Neural cell (in vitro differentiated cells): ENCODE data around the gene PPARGC1A. TPM values are rescaled to one million over a fixed set of nuclear protein-coding genes. Genes with fewer than 3 reads are reported as not detected.

Experiments
- H2AFZ ChIP-seq: fragments of 200-600, 300-800 bp; sonication (generic), shearing (Covaris generic); 2 replicates; pipeline ENCODE4 v1.6.0; 2014; ENCODE audit warnings: low read depth, mild to moderate bottlenecking, antibody characterized with exemption, low read length, moderate library complexity
- H3F3A ChIP-seq: fragments of 200-600 bp; shearing (Covaris generic); 2 replicates; pipeline ENCODE4 v1.6.1; 2016; ENCODE audit warnings: mild to moderate bottlenecking, moderate library complexity, mixed read lengths, antibody characterized with exemption, low read length; ENCODE audit not compliant: insufficient read depth, poor library complexity, severe bottlenecking
- H3K27ac ChIP-seq: fragments of 200-600, 300-800 bp; sonication (generic), shearing (Covaris generic); 2 replicates; pipeline ENCODE4 v1.5.1; 2014; ENCODE audit warnings: mild to moderate bottlenecking, low read length, moderate library complexity
- H3K27me3 ChIP-seq: fragments of 300-800, 200-600 bp; sonication (generic), shearing (Covaris generic); 2 replicates; pipeline ENCODE4 v1.6.0; 2014; ENCODE audit warnings: mild to moderate bottlenecking, low read depth, low read length, moderate library complexity; ENCODE audit not compliant: insufficient read depth
- H3K36me3 ChIP-seq: fragments of 300-800, 200-600 bp; sonication (generic), shearing (Covaris generic); 2 replicates; pipeline ENCODE4 v1.5.1; 2014; ENCODE audit warnings: mild to moderate bottlenecking, antibody characterized with exemption, low read length, moderate library complexity; ENCODE audit not compliant: insufficient read depth
- H3K4me2 ChIP-seq: fragments of 300-800, 200-600 bp; sonication (generic), shearing (Covaris generic); 2 replicates; pipeline ENCODE4 v1.6.0; 2014; ENCODE audit warnings: mild to moderate bottlenecking, low read length
- H3K4me3 ChIP-seq: fragments of 300-800, 200-600 bp; sonication (generic), shearing (Covaris generic); 2 replicates; pipeline ENCODE4 v1.5.1; 2014; ENCODE audit warnings: mild to moderate bottlenecking, low read length, moderate library complexity
- H3K79me2 ChIP-seq: fragments of 200-600 bp; shearing (Covaris generic); replicated peaks from 2 replicates; pipeline ENCODE4 v1.6.0; 2014; ENCODE audit warnings: mild to moderate bottlenecking, low read length, moderate library complexity; ENCODE audit not compliant: insufficient read depth
- H3K9ac ChIP-seq: fragments of 300-800, 200-600 bp; sonication (generic), shearing (Covaris generic); 2 replicates; pipeline ENCODE4 v1.6.1; 2016; ENCODE audit warnings: mild to moderate bottlenecking, low read length, mixed read lengths
- H3K9me2 ChIP-seq: fragments of 200-600 bp; shearing (Covaris generic); 2 replicates; pipeline ENCODE4 v1.6.1; 2016; ENCODE audit warnings: mild to moderate bottlenecking, low read length, mixed read lengths; ENCODE audit not compliant: insufficient read depth
- H3K9me3 ChIP-seq: fragments of 200-600, 300-800 bp; sonication (generic), shearing (Covaris generic); 2 replicates; pipeline ENCODE4 v1.6.1; 2016; ENCODE audit warnings: mild to moderate bottlenecking, mixed run types, low read length, moderate library complexity, mixed read lengths
- H4K20me1 ChIP-seq: fragments of 200-600 bp; shearing (Covaris generic); 2 replicates; pipeline ENCODE4 v1.6.1; 2016; ENCODE audit warnings: mild to moderate bottlenecking, mixed run types; ENCODE audit not compliant: insufficient read depth
- EP300 ChIP-seq: fragments of 450-650 bp; conservative IDR thresholded peaks from 2 replicates; pipeline ENCODE4 v1.6.1; 2014; ENCODE audit warnings: antibody characterized with exemption, mild to moderate bottlenecking, moderate library complexity; ENCODE audit not compliant: poor library complexity, severe bottlenecking
- EZH2 ChIP-seq: fragments of 200-600, 300-800 bp; shearing (Covaris generic), sonication (generic); IDR thresholded peaks from 2 replicates; pipeline ENCODE4 v1.6.1; 2014; ENCODE audit warnings: antibody characterized with exemption, low read length, borderline replicate concordance, mild to moderate bottlenecking; ENCODE audit not compliant: insufficient read depth, poor library complexity, severe bottlenecking
- MXI1 ChIP-seq: fragments of 450-650 bp; conservative IDR thresholded peaks from 2 replicates; pipeline ENCODE4 v1.6.1; 2014; ENCODE audit warnings: antibody characterized with exemption, mild to moderate bottlenecking; ENCODE audit not compliant: poor library complexity, severe bottlenecking
- POLR2AphosphoS5 ChIP-seq: IDR thresholded peaks from 2 replicates; pipeline ENCODE4 v1.6.1; 2012
- RAD21 ChIP-seq: fragments of 450-650 bp; conservative IDR thresholded peaks from 2 replicates; pipeline ENCODE4 v1.6.1; 2014; ENCODE audit warnings: antibody characterized with exemption, mild to moderate bottlenecking, moderate library complexity
- SMC3 ChIP-seq: fragments of 450-650 bp; conservative IDR thresholded peaks from 2 replicates; pipeline ENCODE4 v1.6.1; 2014; ENCODE audit warnings: antibody characterized with exemption, mild to moderate bottlenecking, moderate library complexity; ENCODE audit not compliant: poor library complexity
- TAF1 ChIP-seq: IDR thresholded peaks from 2 replicates; pipeline ENCODE4 v1.6.1; 2012; ENCODE audit warnings: low read depth
- polyA plus RNA-seq: library from polyadenylated mRNA; depleted of rRNA; stranded (reverse); fragments of >200 nt; gene quantifications from 2 replicates; pipeline ENCODE4 v1.2.3, GENCODE V29; 2014
- TF ChIP-seq, protein P1 (sequence below): fragments of 450-650 bp; IDR thresholded peaks from 2 replicates; pipeline ENCODE4 v1.5.1; 2014; ENCODE audit warnings: antibody characterized with exemption, mild to moderate bottlenecking, moderate library complexity; ENCODE audit not compliant: poor library complexity, severe bottlenecking
- TF ChIP-seq, protein P2 (sequence below): IDR thresholded peaks from 2 replicates; pipeline ENCODE4 v1.6.1; 2012; ENCODE audit warnings: borderline replicate concordance

Gene PPARGC1A
- polyA plus RNA-seq, 1 donor from 2014 or later = 7.2 TPM

DNA sequence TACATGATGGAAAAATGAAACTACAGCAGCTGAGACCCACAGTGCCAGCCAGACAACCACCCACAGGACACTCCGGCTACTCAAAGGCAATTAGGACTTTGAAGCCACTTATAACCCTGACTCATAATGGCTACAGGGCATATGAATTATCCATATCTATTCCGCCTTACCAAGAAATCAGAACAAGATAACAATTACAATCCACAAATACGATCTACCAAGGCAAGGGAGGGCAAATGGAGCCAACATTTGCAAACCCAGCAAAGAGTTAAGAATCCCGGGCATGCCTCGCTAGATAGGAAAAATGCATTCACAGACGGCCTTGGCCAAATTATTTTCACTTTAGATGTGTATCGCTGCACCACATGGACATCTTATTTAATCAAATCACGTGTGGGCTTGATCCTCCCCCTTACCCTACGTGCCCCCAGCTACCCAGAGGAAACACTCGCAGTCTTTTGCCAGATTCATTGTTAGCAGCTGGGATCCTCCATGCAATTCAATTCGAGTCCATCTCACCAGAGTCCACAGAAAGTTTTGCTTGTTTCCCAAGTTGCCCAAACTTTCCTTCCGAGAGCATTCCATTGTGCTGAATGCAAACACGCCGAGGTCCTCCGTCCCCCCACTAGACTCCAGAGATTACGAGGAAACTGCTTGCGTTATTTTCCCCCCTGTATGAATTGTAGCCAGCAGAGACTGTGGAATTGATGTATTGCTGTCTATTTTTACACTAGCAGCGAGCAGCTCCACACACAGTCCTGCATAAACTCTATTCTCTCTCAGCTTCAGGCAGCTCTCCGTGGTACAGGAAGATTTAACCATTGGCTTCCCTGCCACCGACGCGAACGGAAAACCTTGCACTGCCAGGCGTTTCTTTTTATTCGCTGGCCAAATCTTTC, 1.2 kb downstream of the PPARGC1A start:
- Histone ChIP-seq H3K4me3 (peak overlapping the region; percentile 64), H3K9me3 (no peaks in the 10 kb centered on the region), H3K27ac (peak overlapping the region; percentile 72), H3F3A (no peaks in the 10 kb centered on the region), H3K27me3 (no peaks in the 10 kb centered on the region), H4K20me1 (no peaks in the 10 kb centered on the region), H3K9me2 (no peaks in the 10 kb centered on the region), H3K79me2 (no peaks in the 10 kb centered on the region), H2AFZ (no peak overlapping the region), H3K36me3 (no peaks in the 10 kb centered on the region), H3K4me2 (peak overlapping the region; percentile 69), H3K9ac (peak overlapping the region; percentile 55)
- TF ChIP-seq EZH2 = no peak
- no peak for TF ChIP-seq EP300
- TF ChIP-seq, protein P1, sequence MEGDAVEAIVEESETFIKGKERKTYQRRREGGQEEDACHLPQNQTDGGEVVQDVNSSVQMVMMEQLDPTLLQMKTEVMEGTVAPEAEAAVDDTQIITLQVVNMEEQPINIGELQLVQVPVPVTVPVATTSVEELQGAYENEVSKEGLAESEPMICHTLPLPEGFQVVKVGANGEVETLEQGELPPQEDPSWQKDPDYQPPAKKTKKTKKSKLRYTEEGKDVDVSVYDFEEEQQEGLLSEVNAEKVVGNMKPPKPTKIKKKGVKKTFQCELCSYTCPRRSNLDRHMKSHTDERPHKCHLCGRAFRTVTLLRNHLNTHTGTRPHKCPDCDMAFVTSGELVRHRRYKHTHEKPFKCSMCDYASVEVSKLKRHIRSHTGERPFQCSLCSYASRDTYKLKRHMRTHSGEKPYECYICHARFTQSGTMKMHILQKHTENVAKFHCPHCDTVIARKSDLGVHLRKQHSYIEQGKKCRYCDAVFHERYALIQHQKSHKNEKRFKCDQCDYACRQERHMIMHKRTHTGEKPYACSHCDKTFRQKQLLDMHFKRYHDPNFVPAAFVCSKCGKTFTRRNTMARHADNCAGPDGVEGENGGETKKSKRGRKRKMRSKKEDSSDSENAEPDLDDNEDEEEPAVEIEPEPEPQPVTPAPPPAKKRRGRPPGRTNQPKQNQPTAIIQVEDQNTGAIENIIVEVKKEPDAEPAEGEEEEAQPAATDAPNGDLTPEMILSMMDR = no peak
- TF ChIP-seq SMC3 = peak; percentile 1
- no peak for TF ChIP-seq MXI1
- TF ChIP-seq, protein P2, sequence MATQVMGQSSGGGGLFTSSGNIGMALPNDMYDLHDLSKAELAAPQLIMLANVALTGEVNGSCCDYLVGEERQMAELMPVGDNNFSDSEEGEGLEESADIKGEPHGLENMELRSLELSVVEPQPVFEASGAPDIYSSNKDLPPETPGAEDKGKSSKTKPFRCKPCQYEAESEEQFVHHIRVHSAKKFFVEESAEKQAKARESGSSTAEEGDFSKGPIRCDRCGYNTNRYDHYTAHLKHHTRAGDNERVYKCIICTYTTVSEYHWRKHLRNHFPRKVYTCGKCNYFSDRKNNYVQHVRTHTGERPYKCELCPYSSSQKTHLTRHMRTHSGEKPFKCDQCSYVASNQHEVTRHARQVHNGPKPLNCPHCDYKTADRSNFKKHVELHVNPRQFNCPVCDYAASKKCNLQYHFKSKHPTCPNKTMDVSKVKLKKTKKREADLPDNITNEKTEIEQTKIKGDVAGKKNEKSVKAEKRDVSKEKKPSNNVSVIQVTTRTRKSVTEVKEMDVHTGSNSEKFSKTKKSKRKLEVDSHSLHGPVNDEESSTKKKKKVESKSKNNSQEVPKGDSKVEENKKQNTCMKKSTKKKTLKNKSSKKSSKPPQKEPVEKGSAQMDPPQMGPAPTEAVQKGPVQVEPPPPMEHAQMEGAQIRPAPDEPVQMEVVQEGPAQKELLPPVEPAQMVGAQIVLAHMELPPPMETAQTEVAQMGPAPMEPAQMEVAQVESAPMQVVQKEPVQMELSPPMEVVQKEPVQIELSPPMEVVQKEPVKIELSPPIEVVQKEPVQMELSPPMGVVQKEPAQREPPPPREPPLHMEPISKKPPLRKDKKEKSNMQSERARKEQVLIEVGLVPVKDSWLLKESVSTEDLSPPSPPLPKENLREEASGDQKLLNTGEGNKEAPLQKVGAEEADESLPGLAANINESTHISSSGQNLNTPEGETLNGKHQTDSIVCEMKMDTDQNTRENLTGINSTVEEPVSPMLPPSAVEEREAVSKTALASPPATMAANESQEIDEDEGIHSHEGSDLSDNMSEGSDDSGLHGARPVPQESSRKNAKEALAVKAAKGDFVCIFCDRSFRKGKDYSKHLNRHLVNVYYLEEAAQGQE = peak; percentile 12
- TF ChIP-seq TAF1 = no peak
- no peak for TF ChIP-seq POLR2AphosphoS5
- peak; percentile 36 for TF ChIP-seq RAD21

DNA sequence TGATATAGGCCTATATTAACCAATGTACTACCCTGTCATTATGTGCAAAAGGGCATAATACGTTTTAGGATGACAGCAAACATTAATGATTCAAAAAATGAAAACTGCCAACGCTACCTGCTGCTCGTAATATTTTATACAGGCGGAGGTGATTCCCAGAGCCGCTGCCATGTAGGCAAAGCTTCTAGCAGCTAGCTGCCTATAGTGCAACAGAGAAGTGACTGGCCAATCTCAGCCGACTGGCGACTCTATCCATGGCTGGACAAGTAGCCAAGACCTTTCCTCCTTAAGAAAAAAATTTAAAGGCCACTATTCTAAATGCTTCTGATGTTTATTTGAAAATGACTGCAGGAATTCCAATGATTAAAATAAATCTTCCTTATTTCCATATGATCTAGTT, 1.9 kb downstream of the PPARGC1A start:
- Histone ChIP-seq H3F3A (no peaks in the 10 kb centered on the region), H3K9me3 (no peaks in the 10 kb centered on the region), H3K36me3 (no peaks in the 10 kb centered on the region), H3K4me3 (peak overlapping the region; percentile 64), H3K4me2 (no peak overlapping the region), H2AFZ (no peak overlapping the region), H4K20me1 (no peaks in the 10 kb centered on the region), H3K27ac (no peak overlapping the region), H3K9ac (no peak overlapping the region), H3K27me3 (no peaks in the 10 kb centered on the region), H3K9me2 (no peaks in the 10 kb centered on the region), H3K79me2 (no peaks in the 10 kb centered on the region)
- TF ChIP-seq, protein P1 = no peak
- no peak for TF ChIP-seq RAD21
- TF ChIP-seq, protein P2 = no peak
